A549 treated with AZD9567 at 1 μM for 4 hours (cell line): Measurements from ENCODE around the gene GPR34. TPM values are rescaled to one million over a fixed set of nuclear protein-coding genes. Genes with fewer than 3 reads are reported as not detected.

Experiments used
- total RNA-seq: library from RNA; stranded (reverse); fragments of 200-300 nt; extraction: Qiagen RNA extraction; gene quantifications from 5 replicates; pipeline ENCODE4 v1.2.3, GENCODE V29; 2022; ENCODE audit not compliant: insufficient read depth

The GPR34 gene, protein sequence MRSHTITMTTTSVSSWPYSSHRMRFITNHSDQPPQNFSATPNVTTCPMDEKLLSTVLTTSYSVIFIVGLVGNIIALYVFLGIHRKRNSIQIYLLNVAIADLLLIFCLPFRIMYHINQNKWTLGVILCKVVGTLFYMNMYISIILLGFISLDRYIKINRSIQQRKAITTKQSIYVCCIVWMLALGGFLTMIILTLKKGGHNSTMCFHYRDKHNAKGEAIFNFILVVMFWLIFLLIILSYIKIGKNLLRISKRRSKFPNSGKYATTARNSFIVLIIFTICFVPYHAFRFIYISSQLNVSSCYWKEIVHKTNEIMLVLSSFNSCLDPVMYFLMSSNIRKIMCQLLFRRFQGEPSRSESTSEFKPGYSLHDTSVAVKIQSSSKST
- total RNA-seq: 0.08 to 0.10 TPM in 2 of 5 replicates, not detected in the others

GRCh38 chrX:41688835-41689234, at the start of gene GPR34:
GPR34 (plus strand) TSS chrX:41688973; CDS start chrX:41695634, 6,661 bp downstream.

GRCh38 chrX:41723826-41724225, 35.1 kb downstream of the GPR34 start, which contains the start of gene GPR82:
GPR82 (plus strand) TSS chrX:41724181; CDS start chrX:41727027, 2,846 bp downstream.

Other genes starting within 250 kb of the GPR34 start
- gene NYX, start 241.6 kb upstream of the GPR34 start, total RNA-seq: not detected in 5 replicates
- gene GPR82, start 35.2 kb downstream of the GPR34 start, total RNA-seq: not detected in 5 replicates
- 20.1 to 25.0 TPM (median 20.7 TPM) in 5 replicates for gene CASK, start 234.6 kb downstream of the GPR34 start, total RNA-seq